Tibial nerve (tissue), 3 donors: ENCODE measurements around the gene RDH14.

Experiments used
- CTCF ChIP-seq, 5 experiments: fragments of 200-600 bp in 3 of 5; fragments of 450-650 bp in 2 of 5; sonication (generic) in 3 of 5; IDR thresholded peaks; one replicate each; pipeline ENCODE4 v1.5.1; 2016 to 2019; ENCODE audit warnings: antibody characterized with exemption in 5 of 5, mild to moderate bottlenecking in 3 of 5, moderate library complexity in 2 of 5
- POLR2A ChIP-seq, 2 donors: fragments of 450-650 bp; IDR thresholded peaks; one replicate each; pipeline ENCODE4 v1.6.1; 2017; ENCODE audit warnings: antibody characterized with exemption in 2 of 2, mild to moderate bottlenecking in 2 of 2, moderate library complexity in 2 of 2

GRCh38 chr2:18610090-18610489 lies 49.6 kb upstream of the RDH14 start:
- TF ChIP-seq CTCF (IDR thresholded peaks at IDR 0.05) (no peak), POLR2A (IDR thresholded peaks at IDR 0.05) (no peak)
